Midbrain (tissue), 1 donor: ENCODE results near the gene EYS.
"Not testable (repeated sequence)": the region's sequence is repeated elsewhere in the genome, so short reads cannot be mapped to it uniquely, and the experiment has no call there.

Experiments used
- DNase-seq: peaks from one replicate; lab custom pipeline; 2025; lab: John Stamatoyannopoulos, UW

EYS gene

DNA sequence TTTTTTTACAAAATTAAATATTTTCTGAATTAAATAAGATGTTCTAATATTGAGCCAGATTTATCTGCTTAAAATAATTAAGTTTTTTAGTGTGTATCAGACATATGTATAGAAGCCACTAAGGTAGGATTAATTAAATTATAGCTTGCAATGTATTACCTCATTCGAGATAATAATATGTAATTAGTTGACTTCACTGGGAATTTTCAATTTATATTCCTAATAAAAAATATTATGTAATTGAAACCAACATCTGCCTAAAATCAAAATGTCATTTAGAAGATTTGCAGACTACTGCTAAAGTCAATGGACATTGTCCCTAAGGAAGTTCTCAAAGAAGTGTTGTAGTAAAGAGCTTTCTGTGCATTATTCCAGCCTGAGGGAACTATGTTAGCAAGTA is 254.7 kb downstream of the EYS start:
- no peak for DNase-seq

DNA sequence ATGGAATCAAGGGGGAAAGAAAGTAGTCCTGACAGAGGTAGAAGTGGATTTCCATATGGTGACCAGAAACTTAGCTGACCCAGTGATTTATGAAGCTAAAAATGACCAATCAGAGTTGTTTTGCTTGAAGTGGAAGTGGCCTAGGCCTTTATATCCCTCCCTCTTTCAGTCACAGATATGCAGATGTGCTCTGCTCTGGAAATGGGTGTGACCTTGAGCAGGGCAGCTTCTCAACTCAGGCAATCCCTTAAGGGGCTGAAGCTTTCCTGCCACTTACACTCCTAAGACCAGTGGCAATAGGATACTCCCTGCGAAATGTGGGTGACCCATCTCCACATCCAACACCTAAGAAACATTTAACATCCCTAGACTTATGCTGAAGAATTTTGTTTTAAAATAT is 256.6 kb downstream of the EYS start:
- DNase-seq, result no peak

DNA sequence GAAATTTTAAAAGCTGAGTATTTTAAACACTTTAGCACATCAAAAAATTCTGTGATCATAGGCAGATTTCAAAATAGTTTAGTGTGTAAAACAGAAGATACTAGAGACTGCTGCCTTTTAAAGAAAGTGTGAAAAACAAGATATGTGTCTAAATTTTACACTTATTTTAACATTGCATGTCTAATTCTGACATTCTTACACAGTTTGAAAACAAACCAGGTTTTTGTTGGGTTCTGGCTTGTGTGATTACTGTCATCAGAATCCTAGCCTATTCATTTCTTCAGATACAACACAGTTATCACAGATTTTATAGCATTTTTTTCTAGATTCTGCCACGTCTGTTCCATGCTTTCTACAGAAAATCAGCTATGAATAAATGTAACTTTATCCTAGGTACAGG is 257.1 kb downstream of the EYS start:
- DNase-seq, result no peak

DNA sequence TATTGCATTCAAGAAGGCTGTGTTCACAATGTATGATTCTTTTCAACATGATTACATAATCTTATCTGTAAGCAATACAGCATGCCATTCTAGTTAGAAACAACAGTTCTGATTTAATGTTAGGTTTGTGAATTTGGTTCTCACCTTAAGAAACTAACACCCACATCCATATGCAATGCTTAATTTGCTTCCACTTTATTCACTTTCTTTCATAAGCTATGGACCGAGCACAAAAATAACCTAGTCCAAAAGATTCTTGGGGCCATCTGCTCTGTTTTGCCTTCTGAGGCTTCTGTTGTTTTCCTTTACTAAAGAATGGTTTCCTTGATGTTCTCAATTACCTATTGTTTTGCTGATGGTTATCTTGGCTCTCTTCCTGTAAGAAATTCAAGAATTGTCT is 258.2 kb downstream of the EYS start:
- DNase-seq, result peak; percentile 12

DNA sequence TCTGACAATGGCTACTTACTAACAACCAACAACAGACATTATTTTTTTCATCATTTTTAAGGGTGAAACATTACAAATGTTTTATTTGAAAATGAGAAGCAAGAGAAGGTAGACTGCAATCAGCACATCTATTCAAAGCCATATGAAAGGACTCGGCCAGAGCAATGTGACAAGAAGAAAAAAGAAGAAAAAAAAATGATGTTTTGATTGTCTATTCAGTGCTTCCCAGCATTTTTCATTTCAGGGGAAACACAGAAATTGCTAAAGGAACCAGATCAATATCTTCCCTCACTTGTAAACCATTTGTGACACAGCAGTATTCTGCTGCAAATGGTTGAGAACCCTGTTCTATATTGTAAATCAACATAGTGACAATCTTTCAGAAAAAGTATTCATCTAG is 270.7 kb downstream of the EYS start:
- no peak for DNase-seq

DNA sequence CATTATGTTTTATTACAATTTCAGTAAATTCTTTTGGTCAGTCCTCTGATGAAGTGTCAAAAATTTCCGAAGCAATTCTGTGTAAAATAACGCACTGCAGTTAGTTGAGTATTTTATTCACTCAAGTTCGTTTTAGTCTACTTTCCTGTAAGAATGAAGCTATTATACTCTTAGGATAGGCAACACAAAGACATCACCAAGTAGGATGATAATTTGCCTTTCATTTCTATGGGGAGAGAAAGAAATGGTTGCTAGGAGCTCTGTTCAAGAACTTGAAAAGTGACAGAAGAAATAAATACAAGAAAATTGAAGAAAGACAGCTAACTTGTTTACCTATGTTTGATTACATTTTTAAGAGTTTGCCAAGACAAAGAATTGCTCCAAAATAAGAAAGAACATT is 290.4 kb downstream of the EYS start:
- no peak for DNase-seq

DNA sequence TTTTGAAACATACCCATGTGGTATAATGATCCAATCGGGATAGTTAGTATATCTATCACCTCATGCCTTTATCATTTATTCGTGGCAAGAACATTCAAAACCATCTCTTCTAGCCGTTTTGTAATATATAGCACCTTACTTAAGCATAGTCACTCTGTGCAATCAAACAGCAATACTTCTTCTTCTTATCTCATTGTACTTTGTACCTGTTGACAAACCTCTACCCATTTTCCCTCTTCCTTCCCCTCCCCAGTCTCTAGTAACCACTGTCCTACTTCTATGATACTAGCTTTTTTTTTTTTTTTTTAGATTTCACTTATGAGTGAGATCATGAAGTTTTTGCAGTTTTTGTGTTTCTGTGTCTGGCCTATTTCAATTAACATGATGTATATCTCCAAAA is 296.7 kb downstream of the EYS start:
- no peak for DNase-seq

DNA sequence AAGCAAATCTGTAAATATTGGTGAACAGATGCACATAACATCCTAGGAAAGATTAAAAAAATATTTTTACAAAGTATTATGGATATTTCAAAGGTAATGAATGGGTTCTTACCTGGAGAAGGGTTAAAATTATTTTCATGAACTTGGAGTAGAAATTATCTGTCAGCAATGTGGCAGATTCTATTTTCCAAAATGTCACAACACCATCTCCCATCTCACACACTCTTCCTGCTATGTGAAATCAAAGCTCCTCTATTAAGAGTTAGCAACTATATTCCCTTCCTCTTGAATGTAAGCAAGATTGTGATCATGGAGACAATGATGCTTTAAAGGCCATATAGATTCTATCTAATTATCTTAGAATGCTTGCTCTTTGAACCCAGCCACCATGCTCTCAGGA is 304.5 kb downstream of the EYS start:
- no peak for DNase-seq

DNA sequence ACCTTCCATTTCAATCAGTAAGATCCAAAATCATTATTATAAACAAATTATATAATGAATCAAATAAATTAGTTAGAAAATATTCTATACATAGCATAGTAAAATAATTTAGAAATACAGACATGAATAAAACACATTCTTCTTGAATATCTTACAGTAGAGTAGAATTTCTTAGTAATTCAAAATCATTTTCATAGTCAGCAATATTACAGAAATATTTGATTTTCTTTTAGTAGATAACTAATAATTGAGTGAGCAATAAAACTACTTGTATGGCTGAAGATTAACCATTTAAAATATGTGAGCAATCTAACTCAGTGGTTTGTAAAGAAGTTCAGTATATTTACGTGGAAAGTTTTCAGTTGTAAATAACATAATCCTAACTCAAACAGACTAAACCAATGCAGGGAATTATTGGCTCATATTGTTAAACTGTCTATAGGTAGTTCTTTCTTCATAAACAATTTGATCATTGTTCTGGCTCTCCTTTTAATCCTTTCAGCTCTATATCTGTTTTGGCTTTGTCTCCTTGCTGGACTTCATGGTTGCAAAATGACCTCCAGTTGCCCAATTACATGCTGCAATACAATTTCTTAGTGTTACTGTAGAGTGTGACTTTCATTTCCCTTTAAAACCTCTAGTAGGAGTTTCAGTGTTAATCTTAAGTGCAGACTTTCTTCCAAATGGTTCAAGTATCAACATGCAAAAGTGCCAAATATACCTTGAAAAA is 307.5 kb downstream of the EYS start:
- DNase-seq, result no peak

DNA sequence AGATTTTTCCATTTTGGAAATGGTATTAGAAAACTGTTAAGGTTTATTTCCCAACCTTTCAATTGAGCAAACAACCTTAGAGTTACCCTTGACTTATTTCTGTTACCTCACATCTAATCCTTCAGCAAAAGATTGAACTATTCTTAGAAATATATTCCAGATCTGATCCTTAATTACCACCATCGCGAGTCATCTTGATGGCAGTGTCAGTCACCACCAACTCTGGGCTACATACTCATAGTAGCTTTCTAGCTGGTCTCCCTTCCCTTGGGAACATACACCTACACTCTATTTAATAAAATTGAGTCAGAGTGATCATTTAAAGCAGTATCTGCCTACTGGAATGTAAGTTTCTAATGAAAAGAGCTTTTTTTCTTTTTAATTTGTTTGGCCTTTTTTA is 308.2 kb downstream of the EYS start:
- DNase-seq, result no peak

DNA sequence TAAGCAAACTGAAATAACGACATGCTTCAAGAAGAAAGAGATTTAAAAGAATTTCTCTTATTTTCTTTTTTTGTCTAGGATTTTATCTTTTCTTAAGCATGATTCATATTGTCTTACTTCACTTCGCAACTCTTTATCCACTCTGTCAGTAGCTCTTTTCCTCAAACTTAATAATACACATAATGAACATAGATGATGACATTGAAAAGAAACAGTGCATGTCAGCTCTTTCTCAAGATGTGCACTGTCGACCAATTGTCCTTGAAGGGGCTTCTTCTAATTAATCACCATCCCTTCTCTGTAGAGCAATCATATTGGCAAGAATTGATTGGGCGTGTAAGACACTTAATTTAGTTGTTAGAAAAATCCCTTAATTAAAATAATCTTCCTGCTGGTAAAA is 356.5 kb downstream of the EYS start:
- no peak for DNase-seq

DNA sequence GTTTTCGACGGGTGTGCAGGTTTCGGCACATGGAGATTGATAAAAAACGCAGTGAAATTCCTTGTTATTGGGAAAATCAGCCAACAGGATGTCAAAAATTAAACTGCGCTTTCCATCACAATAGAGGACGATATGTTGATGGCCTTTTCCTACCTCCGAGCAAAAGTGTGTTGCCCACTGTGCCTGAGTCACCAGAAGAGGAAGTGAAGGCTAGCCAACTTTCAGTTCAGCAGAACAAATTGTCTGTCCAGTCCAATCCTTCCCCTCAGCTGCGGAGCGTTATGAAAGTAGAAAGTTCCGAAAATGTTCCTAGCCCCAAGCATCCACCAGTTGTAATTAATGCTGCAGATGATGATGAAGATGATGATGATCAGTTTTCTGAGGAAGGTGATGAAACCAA is 404.4 kb downstream of the EYS start:
- not testable (repeated sequence) for DNase-seq

DNA sequence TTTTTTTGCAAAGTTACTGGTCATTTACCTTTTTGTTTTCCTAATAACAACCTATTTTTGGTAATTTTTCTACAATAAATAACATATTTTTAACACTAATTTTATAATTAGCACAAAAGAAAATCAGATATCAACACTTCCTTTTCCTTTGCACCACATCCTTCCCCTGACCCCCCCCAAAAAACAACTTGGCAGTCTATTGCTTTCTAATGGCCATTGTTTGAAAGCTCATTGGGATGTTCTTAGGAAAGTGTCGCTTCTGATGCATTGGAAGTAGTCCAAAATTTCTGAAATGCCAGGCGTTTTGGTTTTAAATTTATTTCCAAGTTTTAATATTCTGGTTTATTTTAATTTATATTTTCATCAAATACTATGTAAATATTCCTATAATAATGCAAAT is 407.8 kb downstream of the EYS start:
- no peak for DNase-seq

DNA sequence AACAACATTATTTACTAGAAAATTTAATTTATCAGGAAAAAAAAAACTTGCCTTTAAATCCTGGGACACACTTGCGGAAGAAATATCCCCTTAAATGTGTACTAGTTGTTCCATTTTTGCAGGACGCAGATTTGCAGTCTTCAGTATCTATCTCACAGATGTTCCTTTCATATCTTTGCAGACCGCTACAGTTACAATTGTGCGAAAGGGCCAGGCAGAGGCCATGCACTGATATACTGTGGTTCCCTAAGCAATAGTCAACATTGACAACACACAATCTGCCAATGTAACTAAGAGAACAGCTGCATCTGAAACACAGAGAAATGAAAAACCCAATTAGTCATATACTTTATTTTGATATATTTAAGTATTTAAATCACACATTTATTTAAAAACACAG is 411.2 kb downstream of the EYS start:
- no peak for DNase-seq

DNA sequence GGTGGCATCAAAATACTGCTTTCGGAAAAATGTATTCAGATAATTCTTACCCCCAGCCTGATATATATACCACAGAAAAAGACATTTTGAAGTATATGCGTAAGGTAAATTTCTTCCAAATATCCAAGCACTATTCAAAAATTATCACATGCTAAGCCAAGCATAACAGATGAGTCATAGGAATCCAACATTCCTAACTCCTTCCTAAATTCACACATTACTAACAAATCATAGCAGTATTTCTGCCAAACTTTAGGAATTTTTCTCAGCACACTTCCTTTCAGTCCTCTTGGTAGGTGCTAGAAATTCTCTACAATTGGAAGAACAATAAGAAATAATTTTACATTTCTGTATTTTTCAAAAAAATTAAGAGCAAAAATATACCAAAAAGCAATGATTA is 417.5 kb downstream of the EYS start:
- DNase-seq, result no peak

DNA sequence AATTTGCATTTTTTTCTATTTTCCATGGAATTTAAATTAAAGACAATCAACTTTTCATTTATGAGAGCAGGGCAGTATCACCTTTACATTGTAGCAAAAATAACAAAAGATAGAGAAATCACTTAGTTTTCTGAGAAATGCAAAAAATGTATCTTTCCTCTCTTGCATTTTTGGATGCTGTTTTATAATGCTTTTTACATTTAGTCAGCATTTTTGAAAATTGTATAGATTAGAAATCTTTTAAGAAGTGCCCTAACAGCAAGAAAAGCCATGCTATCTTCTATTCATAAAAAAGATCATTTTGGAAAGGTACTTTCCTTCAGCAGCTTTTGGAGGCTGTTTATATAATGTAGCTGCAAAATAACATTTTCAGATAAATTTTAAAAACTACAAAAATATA is 421.8 kb downstream of the EYS start:
- DNase-seq, result no peak

DNA sequence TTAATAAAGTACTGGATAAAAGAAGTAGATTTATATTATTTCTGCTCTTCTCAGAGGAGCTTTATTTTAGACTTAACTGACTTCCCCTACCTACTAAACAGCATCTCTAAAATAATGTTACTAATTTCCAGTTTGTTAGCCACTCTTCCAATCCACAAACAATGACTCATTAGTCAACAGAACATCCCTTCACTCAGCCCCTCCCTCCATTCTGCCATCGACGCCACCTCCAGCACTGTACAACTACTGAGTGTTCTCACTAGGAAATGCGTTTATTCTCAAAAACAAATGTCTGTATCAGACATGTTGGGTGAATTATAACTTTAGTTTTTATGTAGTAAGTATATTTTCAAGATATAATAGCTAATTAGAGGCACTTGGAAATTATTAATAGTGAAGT is 427.0 kb downstream of the EYS start:
- DNase-seq, result no peak

DNA sequence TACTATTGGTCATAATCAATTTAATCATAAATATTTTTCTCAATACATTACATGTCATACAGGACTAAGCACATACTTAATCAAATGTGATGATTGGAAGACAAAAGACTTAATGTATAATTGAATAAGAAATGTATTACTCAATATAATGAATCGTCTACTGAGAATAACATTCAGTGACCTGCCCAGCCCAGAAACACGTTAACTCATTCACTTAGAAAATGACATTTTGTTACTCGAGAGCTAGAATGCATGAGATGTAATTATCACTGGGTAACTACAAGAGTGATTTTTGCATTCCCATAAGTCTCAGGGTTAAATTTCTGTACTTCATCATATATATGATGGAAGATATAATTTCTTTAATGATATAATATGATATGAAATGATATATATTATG is 444.8 kb downstream of the EYS start:
- DNase-seq, result no peak

DNA sequence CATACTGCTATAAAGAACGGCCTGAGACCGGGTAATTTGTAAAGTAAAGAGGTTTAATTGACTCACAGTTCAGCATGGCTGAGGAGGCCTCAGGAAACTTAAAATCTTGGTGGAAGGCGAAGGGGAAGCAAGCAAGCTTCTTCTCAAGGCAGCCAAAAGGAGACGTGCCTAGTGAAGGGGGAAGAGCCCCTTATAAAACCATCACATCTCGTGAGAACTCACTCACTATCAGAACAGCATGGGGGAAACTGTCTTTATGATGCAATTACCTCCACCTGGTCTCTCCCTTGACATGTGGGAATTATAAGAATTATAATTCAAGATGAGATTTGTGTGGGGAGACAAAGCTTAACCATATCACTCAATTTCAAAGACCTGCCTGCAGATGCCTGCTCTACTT is 447.0 kb downstream of the EYS start:
- DNase-seq, result no peak

DNA sequence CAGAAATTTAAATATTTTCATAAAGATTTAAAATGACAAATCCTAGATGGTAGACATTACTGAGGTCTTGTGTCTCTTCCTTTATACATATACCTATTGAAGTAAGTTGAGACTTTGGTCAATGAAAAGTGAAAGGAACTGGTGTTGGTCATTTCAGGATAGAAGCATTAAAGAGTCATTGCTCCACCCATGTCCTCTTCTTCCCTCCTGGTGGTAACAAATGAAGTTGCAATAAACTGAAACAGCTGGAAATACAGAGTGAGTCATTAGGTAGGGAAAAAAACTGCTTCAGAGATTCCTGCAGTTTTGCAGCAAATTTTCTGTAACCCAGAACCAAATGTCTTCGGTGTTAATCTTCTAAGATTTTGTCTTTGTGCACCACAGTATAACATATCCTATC is 448.0 kb downstream of the EYS start:
- DNase-seq, result no peak

DNA sequence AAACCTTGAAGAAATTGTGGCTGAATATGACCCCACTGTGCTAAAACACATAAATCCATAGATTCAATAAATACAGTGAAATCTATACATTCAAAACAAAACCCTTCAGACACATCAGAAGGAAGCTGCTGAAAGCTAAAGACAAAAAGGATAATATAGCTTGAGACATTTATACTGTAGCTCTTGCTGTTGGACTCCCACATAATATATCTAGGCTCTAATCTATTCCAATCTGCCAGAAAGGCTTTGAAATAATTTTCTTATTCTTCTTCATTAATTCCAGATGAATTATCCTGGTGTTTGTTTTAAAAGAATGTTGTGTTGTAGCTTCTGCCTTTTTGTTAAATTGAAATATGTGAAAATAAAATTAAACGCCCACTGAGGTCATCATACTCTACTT is 454.0 kb downstream of the EYS start:
- no peak for DNase-seq

DNA sequence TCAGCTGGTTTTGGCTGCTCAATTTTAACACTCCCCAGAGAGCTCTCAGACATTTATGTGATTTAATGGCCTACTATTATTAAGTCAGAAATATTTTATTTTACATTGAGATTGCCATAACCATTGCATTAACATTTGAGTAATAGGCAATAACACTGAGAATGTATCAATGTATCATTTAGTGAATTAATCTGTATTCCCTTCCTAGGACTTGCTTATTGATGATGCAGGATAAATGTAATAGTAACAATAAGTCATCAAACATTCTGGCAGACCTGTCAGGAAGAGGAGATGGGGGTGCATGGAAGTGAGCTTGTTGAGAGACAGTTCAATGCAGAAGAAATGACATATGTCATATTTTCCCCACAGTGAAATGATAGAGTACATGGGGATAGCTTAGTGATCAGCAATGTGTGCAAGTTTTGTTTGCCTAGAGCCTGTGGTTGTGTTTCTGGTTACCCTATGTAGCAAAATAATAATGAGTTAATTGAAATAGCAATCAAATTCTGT is 458.9 kb downstream of the EYS start:
- no peak for DNase-seq

DNA sequence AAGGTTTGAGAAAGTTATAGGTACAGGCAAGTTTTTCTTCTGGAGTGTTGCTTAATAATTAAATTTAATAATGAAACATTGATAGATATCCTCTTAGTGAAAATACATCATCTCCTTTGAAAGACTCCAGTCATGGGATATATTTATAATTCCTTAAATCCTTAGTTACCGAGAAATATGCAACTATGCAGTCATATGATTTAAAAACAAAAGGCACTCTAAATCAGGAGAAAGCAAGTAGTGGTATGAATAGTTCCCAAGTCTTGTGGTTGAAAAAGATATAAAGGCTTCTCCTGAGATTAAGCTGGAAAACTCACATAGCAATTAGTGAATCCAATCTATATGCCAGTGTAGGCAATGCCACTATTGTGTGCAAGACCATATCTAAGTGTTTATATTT is 475.4 kb downstream of the EYS start:
- no peak for DNase-seq

DNA sequence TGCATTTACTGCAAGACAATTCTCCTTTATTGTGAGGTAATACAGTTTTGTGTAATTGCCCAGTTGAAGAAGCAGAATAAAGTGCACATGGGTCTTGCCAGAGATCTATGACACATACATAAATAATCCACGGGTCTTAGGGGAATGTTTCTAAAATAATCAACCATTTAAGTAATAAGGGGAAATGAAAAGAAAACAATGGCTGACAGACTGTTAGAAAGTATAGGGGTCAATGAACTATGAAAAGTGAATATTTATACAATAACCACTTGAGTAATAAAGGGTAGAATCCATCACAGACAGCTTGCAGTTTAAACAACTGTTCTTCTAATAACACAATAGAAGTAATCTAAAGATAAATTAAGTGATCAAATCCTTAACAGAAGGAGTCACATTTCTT is 477.2 kb downstream of the EYS start:
- no peak for DNase-seq

DNA sequence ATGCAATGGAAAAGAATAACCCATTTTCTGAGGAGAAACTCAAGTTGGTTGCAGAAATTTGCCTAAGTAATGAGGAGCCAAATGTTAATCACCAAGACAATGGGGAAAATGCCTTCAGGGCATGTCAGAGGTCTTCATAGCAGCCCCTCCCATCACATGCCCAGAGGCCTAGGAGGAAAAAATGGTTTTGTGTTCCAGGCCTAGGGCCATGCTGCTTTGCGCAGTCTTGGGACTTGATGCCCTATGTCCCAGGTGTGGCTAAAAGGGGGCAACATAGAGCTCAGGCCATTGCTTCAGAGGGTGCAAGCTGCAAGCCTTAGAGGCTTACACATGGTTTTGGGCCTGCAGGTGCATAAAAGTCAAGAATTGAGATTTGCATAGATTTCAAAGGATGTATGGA is 485.9 kb downstream of the EYS start:
- no peak for DNase-seq
